NT2/D1 (cell line): ENCODE measurements around the gene SMIM38.
A peak's percentile ranks its signal among the peaks of the same experiment; 100 is the strongest.

Experiments
- DNase-seq: peaks from one replicate; pipeline ENCODE4 v3.0.0-alpha.2; 2011; ENCODE audit warnings: low read depth, low spot score
- H3K27me3 ChIP-seq: 2 replicates; pipeline ENCODE4 v1.6.0; 2011; ENCODE audit warnings: mild to moderate bottlenecking; ENCODE audit not compliant: insufficient read length, insufficient read depth
- H3K36me3 ChIP-seq: 2 replicates; pipeline ENCODE4 v1.6.1; 2011; ENCODE audit warnings: mild to moderate bottlenecking, low read length, mixed read lengths; ENCODE audit not compliant: insufficient read depth, insufficient read length
- H3K4me1 ChIP-seq: 2 replicates; pipeline ENCODE4 v1.5.1; 2011; ENCODE audit not compliant: insufficient read depth, insufficient read length
- H3K4me3 ChIP-seq: 2 replicates; pipeline ENCODE4 v1.5.1; 2011; ENCODE audit warnings: low read depth; ENCODE audit not compliant: insufficient read length
- H3K9ac ChIP-seq: 2 replicates; pipeline ENCODE4 v1.6.0; 2011; ENCODE audit warnings: low read depth; ENCODE audit not compliant: insufficient read length
- H3K9me3 ChIP-seq: 2 replicates; pipeline ENCODE4 v1.5.1; 2011; ENCODE audit warnings: mild to moderate bottlenecking, low read length; ENCODE audit not compliant: insufficient read depth
- SUZ12 ChIP-seq: IDR thresholded peaks from 2 replicates; pipeline ENCODE4 v1.6.1; 2011; ENCODE audit not compliant: insufficient read length, insufficient read depth; ENCODE audit errors: extremely low read depth
- YY1 ChIP-seq: IDR thresholded peaks from 2 replicates; pipeline ENCODE4 v1.6.1; 2011; ENCODE audit not compliant: insufficient read length, insufficient read depth
- ZNF274 ChIP-seq: IDR thresholded peaks from 2 replicates; pipeline ENCODE4 v1.6.1; 2011; ENCODE audit warnings: mild to moderate bottlenecking, low read depth, low read length

Gene SMIM38

DNA sequence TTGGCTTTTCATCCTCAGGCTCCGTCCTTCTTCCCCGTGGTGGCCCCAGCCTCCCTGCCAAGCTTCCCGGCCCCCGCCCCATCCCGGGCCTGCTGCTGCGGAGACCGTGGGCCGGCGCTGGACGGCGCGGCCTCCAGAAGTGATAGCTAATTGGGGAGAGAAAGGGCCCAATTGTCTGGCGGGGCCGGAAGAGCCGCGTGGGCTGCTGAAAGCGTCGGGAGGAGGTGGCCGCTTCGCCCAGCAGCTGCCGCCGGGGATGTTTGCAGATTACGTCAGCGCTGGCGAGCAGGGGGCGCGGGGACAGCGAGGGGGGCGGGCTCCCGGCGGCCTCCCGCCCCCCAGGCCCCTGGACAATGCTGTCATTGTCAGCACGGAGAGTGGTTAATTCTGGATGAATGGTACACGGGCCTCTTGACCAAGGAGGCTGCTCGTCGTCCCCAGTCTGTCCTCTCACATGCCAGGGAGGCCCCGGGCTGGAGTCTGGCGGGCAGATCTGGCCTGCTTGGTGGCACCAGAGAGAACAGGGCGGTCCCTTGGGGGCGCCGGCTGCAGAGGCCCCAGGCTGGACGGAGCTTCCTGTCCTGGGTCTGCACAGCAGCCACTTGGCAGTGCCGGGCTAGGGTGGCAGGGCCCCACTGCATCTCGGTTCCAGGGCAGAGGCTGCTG, 1.6 kb downstream of the SMIM38 start:
- H3K9ac ChIP-seq, result peak overlapping the region; percentile 21
- TF ChIP-seq YY1 (no peak), SUZ12 (no peak), ZNF274 (no peak)
- no peaks in the 10 kb centered on the region for H3K9me3 ChIP-seq
- no peak overlapping the region for H3K4me3 ChIP-seq
- H3K4me1 ChIP-seq, result peaks cover 3% of the 10 kb centered on the region
- no peaks in the 10 kb centered on the region for H3K36me3 ChIP-seq
- no peaks in the 10 kb centered on the region for H3K27me3 ChIP-seq
- no peak for DNase-seq

DNA sequence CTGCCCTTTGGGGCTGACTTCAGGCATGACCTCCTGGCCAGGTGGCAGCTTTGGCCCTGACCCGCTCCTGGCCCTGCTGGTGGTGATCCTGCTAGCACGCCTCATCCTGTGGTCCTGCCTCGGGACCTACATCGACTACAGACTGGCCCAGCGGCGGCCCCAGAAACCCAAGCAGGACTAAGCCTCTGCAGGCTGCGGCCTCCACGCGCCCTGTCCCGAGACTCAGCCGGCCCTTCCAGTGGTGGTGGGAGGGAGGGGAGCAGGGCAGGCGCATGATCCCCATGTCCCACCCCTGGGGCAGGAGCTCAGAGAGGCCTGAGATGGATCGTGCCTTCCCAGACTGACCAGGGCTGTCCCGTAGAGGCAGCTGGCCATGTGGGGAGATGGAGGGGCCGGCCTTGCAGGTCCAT, 2.1 kb downstream of the SMIM38 start:
- no peaks in the 10 kb centered on the region for H3K36me3 ChIP-seq
- TF ChIP-seq YY1 (no peak), ZNF274 (no peak), SUZ12 (no peak)
- no peaks in the 10 kb centered on the region for H3K27me3 ChIP-seq
- DNase-seq, result no peak
- peak overlapping the region; percentile 10 for H3K9ac ChIP-seq
- H3K4me3 ChIP-seq, result no peak overlapping the region
- H3K4me1 ChIP-seq, result peaks cover 3% of the 10 kb centered on the region
- H3K9me3 ChIP-seq, result peaks cover 3% of the 10 kb centered on the region; the same call in 1 of the 2 replicates

DNA sequence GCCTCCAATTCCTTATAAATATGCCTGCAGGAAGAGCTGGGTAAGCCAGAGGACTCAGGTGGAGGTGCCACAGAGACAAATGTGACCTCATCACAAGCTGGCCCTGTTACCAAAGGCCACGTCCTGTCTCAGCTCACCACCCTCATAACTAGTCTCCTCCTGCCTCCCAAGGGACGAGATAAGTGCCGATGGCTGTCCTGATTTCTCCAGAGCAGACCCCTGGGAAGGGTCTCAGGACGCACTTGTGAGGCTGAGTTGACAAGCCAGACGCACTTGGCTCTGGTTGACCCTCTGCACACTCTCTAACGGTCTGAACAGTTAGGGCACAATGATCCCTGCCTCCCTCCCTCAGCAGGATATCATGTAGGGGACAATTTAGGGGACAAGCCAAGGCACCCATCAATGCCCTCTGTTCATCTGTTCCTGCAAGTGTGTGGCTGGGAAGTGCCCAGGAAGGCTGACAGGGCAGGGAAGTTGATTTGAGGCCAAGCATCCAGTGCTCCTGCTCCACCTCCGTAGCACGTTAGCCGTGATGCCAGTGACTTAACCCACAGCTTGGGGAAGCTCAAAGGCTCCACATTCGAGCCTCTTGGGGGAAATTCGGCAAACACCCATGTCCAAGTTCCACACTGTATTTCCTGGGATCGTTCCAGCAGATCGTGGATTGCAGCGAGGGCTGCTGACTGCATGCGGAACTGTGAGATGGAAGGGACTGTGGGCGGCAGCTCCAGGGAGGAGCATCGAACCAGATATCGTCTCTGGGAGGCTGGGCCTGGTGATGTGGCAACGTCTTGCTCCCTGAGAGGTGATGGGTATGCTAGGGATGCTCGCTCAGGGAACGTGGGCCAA, 2.8 kb downstream of the SMIM38 start:
- H3K9ac ChIP-seq, result no peak overlapping the region
- H3K4me1 ChIP-seq, result peaks cover 3% of the 10 kb centered on the region
- H3K27me3 ChIP-seq, result no peaks in the 10 kb centered on the region
- DNase-seq, result no peak
- TF ChIP-seq SUZ12, result no peak
- TF ChIP-seq YY1, result no peak
- peaks cover 10% of the 10 kb centered on the region for H3K9me3 ChIP-seq
- no peaks in the 10 kb centered on the region for H3K36me3 ChIP-seq
- no peak overlapping the region for H3K4me3 ChIP-seq

DNA sequence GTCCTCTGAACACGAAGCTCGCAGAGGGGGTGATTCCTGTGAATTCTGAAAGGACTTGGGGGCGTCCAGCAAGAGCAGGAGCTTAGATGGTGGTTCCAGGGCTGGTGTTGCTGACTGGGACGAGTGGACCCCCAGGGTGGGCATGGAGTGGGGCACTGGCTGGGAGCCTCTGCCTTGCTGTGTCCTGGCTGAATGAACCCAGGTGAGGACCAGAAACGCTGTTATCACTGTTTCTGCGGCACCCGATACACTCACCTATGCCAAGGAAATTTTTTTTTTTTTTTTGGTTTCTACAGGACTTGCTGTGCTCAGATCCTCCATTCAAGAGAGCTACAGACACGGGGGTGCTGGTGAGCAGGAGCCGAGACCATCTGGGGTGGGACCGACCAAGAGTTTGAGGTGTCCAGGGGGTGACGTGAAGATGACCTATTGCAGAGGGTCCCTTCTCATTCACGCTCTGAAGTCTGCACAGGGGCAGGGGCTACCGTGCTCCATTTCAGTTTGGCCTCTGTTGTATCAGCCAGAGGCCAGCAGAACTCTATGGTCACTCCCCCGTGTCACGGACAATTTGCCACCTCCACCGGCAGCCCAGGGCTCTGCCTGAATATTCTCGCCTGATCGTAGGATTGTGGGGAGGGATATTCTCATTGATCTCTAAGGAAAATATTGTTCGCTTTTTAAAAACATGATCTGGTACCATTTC, 3.6 kb downstream of the SMIM38 start:
- Histone ChIP-seq H3K36me3 (no peaks in the 10 kb centered on the region), H3K4me1 (peaks cover 3% of the 10 kb centered on the region), H3K27me3 (no peaks in the 10 kb centered on the region), H3K9me3 (peaks cover 18% of the 10 kb centered on the region), H3K4me3 (no peak overlapping the region), H3K9ac (no peak overlapping the region)
- TF ChIP-seq ZNF274 (no peak), YY1 (no peak)
- DNase-seq, result no peak

DNA sequence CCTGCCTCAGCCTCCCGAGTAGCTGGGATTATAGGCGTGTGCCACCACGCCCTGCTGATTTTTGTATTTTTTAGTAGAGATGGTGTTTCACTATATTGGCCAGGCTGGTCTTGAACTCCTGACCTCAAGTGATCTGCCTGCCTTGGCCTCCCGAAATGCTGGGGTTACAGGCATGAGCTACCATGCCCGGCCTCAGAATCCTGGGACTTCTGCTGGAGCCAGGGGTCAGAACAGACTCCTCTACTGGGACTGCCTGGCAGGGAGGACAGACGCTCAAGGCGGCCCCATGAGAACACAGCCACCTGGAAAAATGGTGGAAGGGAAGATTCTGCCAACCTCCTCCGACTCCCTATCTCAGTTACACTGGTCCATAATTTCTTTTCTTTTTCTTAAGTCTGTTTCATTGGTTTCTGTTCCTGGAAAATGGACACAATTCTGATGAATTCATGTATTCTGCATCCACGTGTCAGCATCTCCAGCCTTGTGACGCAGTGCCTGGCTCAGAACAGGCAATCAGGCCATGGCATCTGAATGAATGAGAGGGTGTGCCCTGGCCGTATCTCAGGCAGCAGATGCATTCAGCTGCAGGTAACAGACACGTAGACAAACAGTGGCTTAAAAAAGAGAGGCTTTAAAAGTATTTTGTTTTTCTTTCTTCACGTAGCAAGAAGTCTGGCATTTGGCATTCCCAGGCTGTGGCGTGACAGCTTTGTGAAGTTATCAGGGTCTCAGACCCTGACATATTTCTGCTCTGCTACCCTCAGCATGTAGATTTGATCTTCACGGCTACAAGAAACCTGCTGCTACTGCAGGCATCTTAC, 4.8 kb downstream of the SMIM38 start:
- H3K36me3 ChIP-seq, result no peaks in the 10 kb centered on the region
- no peak for DNase-seq
- no peaks in the 10 kb centered on the region for H3K27me3 ChIP-seq
- H3K4me3 ChIP-seq, result no peak overlapping the region
- TF ChIP-seq YY1 (no peak), ZNF274 (no peak), SUZ12 (no peak)
- peaks cover 22% of the 10 kb centered on the region for H3K9me3 ChIP-seq
- peaks cover 3% of the 10 kb centered on the region for H3K4me1 ChIP-seq
- no peak overlapping the region for H3K9ac ChIP-seq

DNA sequence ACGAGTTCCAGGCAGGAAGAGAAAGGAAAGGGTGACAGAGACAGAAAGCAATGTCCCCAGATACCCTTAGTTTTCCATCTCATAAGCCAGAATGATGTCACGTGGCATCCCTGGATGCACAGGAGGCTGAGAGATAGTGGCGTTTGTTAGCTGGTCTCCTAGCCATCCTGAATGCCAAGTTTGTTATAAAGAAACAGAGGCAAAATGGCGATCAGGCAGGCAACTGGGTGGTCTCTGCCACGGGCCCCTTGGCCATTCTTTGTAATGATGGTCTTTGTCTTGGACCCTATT, 5.3 kb downstream of the SMIM38 start:
- TF ChIP-seq SUZ12 (no peak), YY1 (no peak), ZNF274 (no peak)
- Histone ChIP-seq H3K4me1 (peaks cover 5% of the 10 kb centered on the region), H3K4me3 (no peak overlapping the region), H3K27me3 (no peaks in the 10 kb centered on the region), H3K36me3 (no peaks in the 10 kb centered on the region), H3K9me3 (peaks cover 22% of the 10 kb centered on the region), H3K9ac (no peak overlapping the region)
- no peak for DNase-seq

DNA sequence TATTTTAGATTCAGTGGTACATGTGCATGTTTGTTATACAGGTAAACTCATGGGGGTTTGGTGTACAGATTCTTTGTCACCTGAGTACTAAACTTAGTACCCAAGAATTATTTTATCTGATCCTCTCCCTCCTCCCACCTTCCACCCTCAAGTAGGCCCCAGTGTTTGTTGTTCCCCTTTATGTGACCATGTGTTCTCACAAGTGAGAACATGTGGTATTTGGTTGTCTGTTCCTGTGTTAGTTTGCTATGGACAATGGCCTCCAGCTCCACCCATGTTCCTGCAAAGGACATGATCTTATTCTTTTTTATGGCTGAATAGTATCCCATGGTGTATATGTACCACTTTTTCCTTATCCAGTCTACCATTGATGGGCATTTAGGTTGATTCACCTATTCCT, 6.8 kb downstream of the SMIM38 start:
- H3K9me3 ChIP-seq, result peaks cover 22% of the 10 kb centered on the region
- H3K4me3 ChIP-seq, result no peak overlapping the region
- no peaks in the 10 kb centered on the region for H3K36me3 ChIP-seq
- no peak for DNase-seq
- no peak overlapping the region for H3K9ac ChIP-seq
- no peak for TF ChIP-seq YY1
- TF ChIP-seq SUZ12, result no peak
- TF ChIP-seq ZNF274, result no peak
- no peaks in the 10 kb centered on the region for H3K27me3 ChIP-seq
- peaks cover 10% of the 10 kb centered on the region for H3K4me1 ChIP-seq
